A673 (cell line): ENCODE measurements around the gene NECTIN1.

Experiments used
- EZH2 ChIP-seq: fragments of 200-600 bp; sonication (generic); IDR thresholded peaks from 2 replicates; pipeline ENCODE4 v1.6.1; 2017; ENCODE audit warnings: borderline replicate concordance, low read depth, mild to moderate bottlenecking, mixed read lengths, antibody characterized with exemption, low read length; ENCODE audit not compliant: poor library complexity, severe bottlenecking
- TF ChIP-seq, protein P1 (sequence below): fragments of 300-800, 200-600 bp; sonication (generic); conservative IDR thresholded peaks from 2 replicates; pipeline ENCODE4 v1.5.1; 2017; ENCODE audit warnings: low read depth, mild to moderate bottlenecking, antibody characterized with exemption, low read length, moderate library complexity, mixed read lengths

DNA sequence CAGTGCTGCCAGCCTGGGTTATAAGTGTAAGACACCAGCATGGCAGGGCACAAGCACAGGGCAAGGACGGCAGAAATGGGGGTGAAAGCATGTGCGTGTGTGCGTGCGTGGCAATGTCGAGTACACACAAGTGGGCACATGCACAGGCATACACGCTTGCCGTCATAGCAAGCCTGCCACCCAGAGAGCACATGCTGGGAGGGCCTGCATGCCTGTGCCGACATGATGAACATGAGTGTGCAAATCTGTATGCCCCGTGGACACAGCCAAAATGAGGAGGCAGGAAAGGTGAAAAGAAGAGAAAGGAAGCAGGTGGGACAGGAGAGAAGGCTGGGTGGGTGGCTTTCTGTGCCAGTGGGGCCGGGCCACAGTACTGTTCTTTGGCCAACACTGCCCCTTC is 62.9 kb downstream of the NECTIN1 start:
- TF ChIP-seq EZH2, result no peak
- TF ChIP-seq, protein P1, sequence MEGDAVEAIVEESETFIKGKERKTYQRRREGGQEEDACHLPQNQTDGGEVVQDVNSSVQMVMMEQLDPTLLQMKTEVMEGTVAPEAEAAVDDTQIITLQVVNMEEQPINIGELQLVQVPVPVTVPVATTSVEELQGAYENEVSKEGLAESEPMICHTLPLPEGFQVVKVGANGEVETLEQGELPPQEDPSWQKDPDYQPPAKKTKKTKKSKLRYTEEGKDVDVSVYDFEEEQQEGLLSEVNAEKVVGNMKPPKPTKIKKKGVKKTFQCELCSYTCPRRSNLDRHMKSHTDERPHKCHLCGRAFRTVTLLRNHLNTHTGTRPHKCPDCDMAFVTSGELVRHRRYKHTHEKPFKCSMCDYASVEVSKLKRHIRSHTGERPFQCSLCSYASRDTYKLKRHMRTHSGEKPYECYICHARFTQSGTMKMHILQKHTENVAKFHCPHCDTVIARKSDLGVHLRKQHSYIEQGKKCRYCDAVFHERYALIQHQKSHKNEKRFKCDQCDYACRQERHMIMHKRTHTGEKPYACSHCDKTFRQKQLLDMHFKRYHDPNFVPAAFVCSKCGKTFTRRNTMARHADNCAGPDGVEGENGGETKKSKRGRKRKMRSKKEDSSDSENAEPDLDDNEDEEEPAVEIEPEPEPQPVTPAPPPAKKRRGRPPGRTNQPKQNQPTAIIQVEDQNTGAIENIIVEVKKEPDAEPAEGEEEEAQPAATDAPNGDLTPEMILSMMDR, result no peak
